Endodermal cell (in vitro differentiated cells): ENCODE measurements around the gene CUEDC1. TPM values are rescaled to one million over a fixed set of nuclear protein-coding genes. Genes with fewer than 3 reads are reported as not detected.

Source experiments
- DNase-seq: peaks from one replicate; pipeline ENCODE4 v3.0.0-alpha.2; 2017
- H3K27ac ChIP-seq: 2 replicates; pipeline ENCODE4 v1.5.1; 2013; ENCODE audit warnings: mild to moderate bottlenecking, low read depth, low read length, moderate library complexity
- H3K27me3 ChIP-seq: 2 replicates; pipeline ENCODE4 v1.6.1; 2013; ENCODE audit warnings: mild to moderate bottlenecking, low read length, moderate library complexity; ENCODE audit not compliant: insufficient read depth, control insufficient read depth, poor library complexity, severe bottlenecking
- H3K36me3 ChIP-seq: 2 replicates; pipeline ENCODE4 v1.7.0; 2013; ENCODE audit warnings: mild to moderate bottlenecking, low read length, moderate library complexity; ENCODE audit not compliant: control insufficient read depth, insufficient read depth
- H3K4me1 ChIP-seq: one replicate; pipeline ENCODE4 v1.7.0; 2013; ENCODE audit warnings: low read length; ENCODE audit not compliant: control insufficient read depth, insufficient read depth
- H3K4me3 ChIP-seq: 2 replicates; pipeline ENCODE4 v1.5.1; 2013; ENCODE audit warnings: mild to moderate bottlenecking, low read length, moderate library complexity
- H3K9ac ChIP-seq: 2 replicates; pipeline ENCODE4 v1.6.1; 2013; ENCODE audit warnings: mild to moderate bottlenecking, low read length, moderate library complexity; ENCODE audit not compliant: poor library complexity, severe bottlenecking; ENCODE audit errors: extremely low read depth
- H3K9me3 ChIP-seq: 2 replicates; pipeline ENCODE4 v1.6.1; 2013; ENCODE audit warnings: mild to moderate bottlenecking, low read length, moderate library complexity; ENCODE audit not compliant: control insufficient read depth
- H3K27ac Mint-ChIP-seq: 2 replicates; pipeline ENCODE4 v1.8.0; 2020; ENCODE audit warnings: mixed read lengths
- H3K27me3 Mint-ChIP-seq: 2 replicates; pipeline ENCODE4 v1.8.0; 2021; ENCODE audit warnings: mild to moderate bottlenecking, mixed read lengths; ENCODE audit not compliant: insufficient read depth
- H3K36me3 Mint-ChIP-seq: 2 replicates; pipeline ENCODE4 v1.8.0; 2020; ENCODE audit warnings: low read depth, mixed read lengths
- H3K4me1 Mint-ChIP-seq: 2 replicates; pipeline ENCODE4 v1.8.0; 2020; ENCODE audit warnings: mixed read lengths
- H3K4me3 Mint-ChIP-seq: 2 replicates; pipeline ENCODE4 v1.8.0; 2020; ENCODE audit warnings: mild to moderate bottlenecking, moderate library complexity, mixed read lengths
- H3K9me3 Mint-ChIP-seq: 2 replicates; pipeline ENCODE4 v1.8.0; 2020; ENCODE audit warnings: mild to moderate bottlenecking, mixed read lengths
- WGBS, 2 experiments: methylation state at CpG; one replicate each; pipeline versions ENCODE4 v1.1.5 to v1.1.7; 2013; ENCODE audit warnings: missing lambda C conversion rate in 2 of 2, mixed read lengths in 1 of 2; ENCODE audit not compliant: insufficient coverage in 1 of 2, insufficient read length in 1 of 2; 5-methylcytosine and 5-hydroxymethylcytosine counted together
- total RNA-seq, 2 donors: library from RNA; stranded (reverse); fragmentation: NEBNext Ultra II Directional in 1 of 2; extraction: Animal tissue kit (Norgen Biotek cat#: 25700) in 1 of 2; gene quantifications; 2 replicates in 1 of 2; 3 replicates in 1 of 2; pipeline ENCODE4 v1.2.1, GENCODE V29; 2021
- TF ChIP-seq, protein P1 (sequence below): fragments of 200-600 bp; sonication (generic); conservative IDR thresholded peaks from 2 replicates; pipeline ENCODE4 v1.5.0; 2021; ENCODE audit warnings: antibody characterized with exemption, mild to moderate bottlenecking

CUEDC1 gene
- total RNA-seq, 2 donors from 2014 or later, result 11.0 to 18.7 TPM

- TF ChIP-seq, protein P1, sequence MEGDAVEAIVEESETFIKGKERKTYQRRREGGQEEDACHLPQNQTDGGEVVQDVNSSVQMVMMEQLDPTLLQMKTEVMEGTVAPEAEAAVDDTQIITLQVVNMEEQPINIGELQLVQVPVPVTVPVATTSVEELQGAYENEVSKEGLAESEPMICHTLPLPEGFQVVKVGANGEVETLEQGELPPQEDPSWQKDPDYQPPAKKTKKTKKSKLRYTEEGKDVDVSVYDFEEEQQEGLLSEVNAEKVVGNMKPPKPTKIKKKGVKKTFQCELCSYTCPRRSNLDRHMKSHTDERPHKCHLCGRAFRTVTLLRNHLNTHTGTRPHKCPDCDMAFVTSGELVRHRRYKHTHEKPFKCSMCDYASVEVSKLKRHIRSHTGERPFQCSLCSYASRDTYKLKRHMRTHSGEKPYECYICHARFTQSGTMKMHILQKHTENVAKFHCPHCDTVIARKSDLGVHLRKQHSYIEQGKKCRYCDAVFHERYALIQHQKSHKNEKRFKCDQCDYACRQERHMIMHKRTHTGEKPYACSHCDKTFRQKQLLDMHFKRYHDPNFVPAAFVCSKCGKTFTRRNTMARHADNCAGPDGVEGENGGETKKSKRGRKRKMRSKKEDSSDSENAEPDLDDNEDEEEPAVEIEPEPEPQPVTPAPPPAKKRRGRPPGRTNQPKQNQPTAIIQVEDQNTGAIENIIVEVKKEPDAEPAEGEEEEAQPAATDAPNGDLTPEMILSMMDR, result no peak
- H3K4me1 ChIP-seq, result peaks cover 33% of the 10 kb centered on the region
- peak overlapping the region; percentile 71 for H3K27ac Mint-ChIP-seq
Observed at GRCh38 chr17:57876866-57877237, 78.4 kb downstream of the CUEDC1 start.

GRCh38 chr17:57876023-57876865, 79.0 kb downstream of the CUEDC1 start:
- Histone ChIP-seq H3K27ac (peak overlapping the region; percentile 95), H3K4me3 (no peak overlapping the region), H3K9me3 (no peaks in the 10 kb centered on the region), H3K36me3 (peaks cover 14% of the 10 kb centered on the region), H3K9ac (no peak overlapping the region), H3K27me3 (no peaks in the 10 kb centered on the region), H3K4me1 (peaks cover 30% of the 10 kb centered on the region)
- TF ChIP-seq, protein P1, result no peak
- H3K27ac Mint-ChIP-seq, result peak overlapping the region; percentile 71
- peaks cover 10% of the 10 kb centered on the region for H3K36me3 Mint-ChIP-seq
- WGBS, 2 experiments, result 71 to 74% methylated on average over 12 to 15 of the region's 15 CpGs
- DNase-seq, result peak; percentile 87
- H3K9me3 Mint-ChIP-seq, result no peaks in the 10 kb centered on the region
- H3K4me1 Mint-ChIP-seq, result peaks cover 53% of the 10 kb centered on the region
- peaks cover 26% of the 10 kb centered on the region for H3K27me3 Mint-ChIP-seq
- no peak overlapping the region for H3K4me3 Mint-ChIP-seq

More at GRCh38 chr17:57876866-57877237, 78.4 kb downstream of the CUEDC1 start:
- 80 to 93% methylated on average over 1 to 2 of the region's 2 CpGs for WGBS, 2 experiments
- Histone ChIP-seq H3K4me3 (no peak overlapping the region), H3K27ac (peak overlapping the region; percentile 95), H3K36me3 (peaks cover 12% of the 10 kb centered on the region), H3K9me3 (no peaks in the 10 kb centered on the region), H3K9ac (no peak overlapping the region), H3K27me3 (no peaks in the 10 kb centered on the region)
- Mint-ChIP-seq H3K4me1 (peaks cover 53% of the 10 kb centered on the region), H3K4me3 (no peak overlapping the region), H3K9me3 (no peaks in the 10 kb centered on the region), H3K36me3 (peaks cover 5% of the 10 kb centered on the region), H3K27me3 (peaks cover 20% of the 10 kb centered on the region)
- DNase-seq, result peak; percentile 54

- H3K36me3 Mint-ChIP-seq, result peaks cover 11% of the 10 kb centered on the region
- H3K9ac ChIP-seq, result peak overlapping the region; percentile 62
- no peaks in the 10 kb centered on the region for H3K9me3 ChIP-seq
- 24 to 42% methylated on average over 8 to 10 of the region's 10 CpGs for WGBS, 2 experiments
- peaks cover 30% of the 10 kb centered on the region for H3K4me1 ChIP-seq
- DNase-seq, result peak; percentile 96
- H3K27ac Mint-ChIP-seq, result peak overlapping the region; percentile 81
- peak overlapping the region; percentile 95 for H3K27ac ChIP-seq
- peaks cover 53% of the 10 kb centered on the region for H3K4me1 Mint-ChIP-seq
- peaks cover 29% of the 10 kb centered on the region for H3K27me3 Mint-ChIP-seq
- H3K27me3 ChIP-seq, result no peaks in the 10 kb centered on the region
- peaks cover 21% of the 10 kb centered on the region for H3K36me3 ChIP-seq
- no peak overlapping the region for H3K4me3 ChIP-seq
- TF ChIP-seq, protein P1, result peak; percentile 58
- H3K9me3 Mint-ChIP-seq, result no peaks in the 10 kb centered on the region
- H3K4me3 Mint-ChIP-seq, result no peak overlapping the region
Observed at GRCh38 chr17:57875290-57876022, 79.8 kb downstream of the CUEDC1 start.
